IMR-90 (cell line): ENCODE results near the gene MFSD2A. TPM values are rescaled to one million over a fixed set of nuclear protein-coding genes. Genes with fewer than 3 reads are reported as not detected.

Source experiments
- ATAC-seq: fragments of 200-7000 bp; cut with Tn5 transposase; 2 replicates; pipeline ENCODE4 v1.9.1; 2020; ENCODE audit warnings: low read depth, mild to moderate bottlenecking, moderate library complexity
- BruUV-seq: library from RNA; stranded (reverse); fragments of 400-500 nt; replicated peaks from 2 replicates; lab custom pipeline; 2021; lab: Mats Ljungman, UMichigan
- CTCF ChIA-PET: fragments of 300-600 bp; formaldehyde crosslinking; extraction: SDS; loops from one replicate; lab custom pipeline; 2021; ENCODE audit warnings: antibody characterized with exemption; lab: Yijun Ruan, JAX
- POLR2A ChIA-PET: fragments of 300-600 bp; sonication (Branson Sonifier 250); formaldehyde crosslinking; loops from one replicate; lab custom pipeline; 2022; ENCODE audit warnings: antibody characterized with exemption; ENCODE audit not compliant: unreplicated experiment; lab: Charles Lee
- DNase-seq: peaks from one replicate; pipeline ENCODE4 v3.0.0; 2013
- H2AFZ ChIP-seq: replicated peaks from 2 replicates; pipeline ENCODE3; 2013; ENCODE audit warnings: low read length, mild to moderate bottlenecking; ENCODE audit not compliant: poor library complexity
- H2AK5ac ChIP-seq: 2 replicates; pipeline ENCODE4 v1.6.1; 2013; ENCODE audit warnings: low read depth, low read length, inconsistent platforms
- H2AK9ac ChIP-seq: replicated peaks from 2 replicates; pipeline ENCODE3; 2013; ENCODE audit warnings: mild to moderate bottlenecking, low read depth, low read length, moderate library complexity; ENCODE audit not compliant: poor library complexity
- H2BK120ac ChIP-seq: 2 replicates; pipeline ENCODE4 v1.6.1; 2013; ENCODE audit warnings: low read depth, low read length, inconsistent platforms
- H2BK15ac ChIP-seq: 3 replicates; pipeline ENCODE4 v1.6.1; 2013; ENCODE audit warnings: low read depth, low read length, inconsistent platforms
- H2BK20ac ChIP-seq: 2 replicates; pipeline ENCODE4 v1.6.1; 2013; ENCODE audit warnings: low read depth, mild to moderate bottlenecking, inconsistent platforms, low read length, moderate library complexity
- H2BK5ac ChIP-seq: 2 replicates; pipeline ENCODE4 v1.6.1; 2013; ENCODE audit warnings: mild to moderate bottlenecking, low read depth, low read length, inconsistent platforms; ENCODE audit not compliant: poor library complexity, severe bottlenecking
- H3K14ac ChIP-seq: replicated peaks from 2 replicates; pipeline ENCODE4 v1.6.1; 2013; ENCODE audit warnings: low read depth, low read length, inconsistent platforms
- H3K18ac ChIP-seq: 2 replicates; pipeline ENCODE4 v1.6.1; 2013; ENCODE audit warnings: low read depth, low read length, control low read depth
- H3K23ac ChIP-seq: 2 replicates; pipeline ENCODE4 v1.6.1; 2013; ENCODE audit warnings: low read depth, low read length, inconsistent platforms
- H3K27ac ChIP-seq: 2 replicates; pipeline ENCODE4 v1.5.1; 2013; ENCODE audit warnings: mild to moderate bottlenecking, control low read depth, low read length; ENCODE audit not compliant: insufficient read depth
- H3K27me3 ChIP-seq: 2 replicates; pipeline ENCODE4 v1.6.1; 2013; ENCODE audit warnings: low read length; ENCODE audit not compliant: control insufficient read depth, insufficient read depth
- H3K36me3 ChIP-seq: 2 replicates; pipeline ENCODE4 v1.6.1; 2013; ENCODE audit warnings: low read length, mixed read lengths; ENCODE audit not compliant: control insufficient read depth, insufficient read depth
- H3K4ac ChIP-seq: 2 replicates; pipeline ENCODE4 v1.6.1; 2013; ENCODE audit warnings: low read depth, low read length, inconsistent platforms
- H3K4me1 ChIP-seq: 2 replicates; pipeline ENCODE4 v1.6.1; 2013; ENCODE audit warnings: low read length, mixed read lengths; ENCODE audit not compliant: control insufficient read depth, insufficient read depth
- H3K4me2 ChIP-seq: 2 replicates; pipeline ENCODE4 v1.6.1; 2013; ENCODE audit warnings: low read depth, mild to moderate bottlenecking, control low read depth, low read length, moderate library complexity
- H3K4me3 ChIP-seq: 2 replicates; pipeline ENCODE4 v1.5.1; 2013; ENCODE audit warnings: low read depth, mild to moderate bottlenecking, control low read depth, low read length, moderate library complexity; ENCODE audit not compliant: insufficient read depth
- H3K56ac ChIP-seq: 2 replicates; pipeline ENCODE4 v1.6.1; 2013; ENCODE audit warnings: low read length, inconsistent platforms; ENCODE audit not compliant: insufficient read depth; ENCODE audit errors: extremely low read depth
- H3K79me1 ChIP-seq, 2 experiments: 2 replicates each; pipeline ENCODE4 v1.6.1; 2013; ENCODE audit warnings: low read length in 2 of 2, inconsistent platforms in 1 of 2, low read depth in 1 of 2
- H3K9ac ChIP-seq: 2 replicates; pipeline ENCODE4 v1.6.1; 2013; ENCODE audit warnings: low read depth, low read length, control low read depth
- H3K9me1 ChIP-seq: 2 replicates; pipeline ENCODE4 v1.6.1; 2013; ENCODE audit warnings: low read length, inconsistent platforms; ENCODE audit not compliant: insufficient read depth
- H3K9me3 ChIP-seq: 2 replicates; pipeline ENCODE4 v1.6.1; 2013; ENCODE audit warnings: low read length; ENCODE audit not compliant: control insufficient read depth, insufficient read depth
- H4K20me1 ChIP-seq: 2 replicates; pipeline ENCODE4 v1.6.1; 2013; ENCODE audit warnings: low read length, inconsistent platforms; ENCODE audit not compliant: insufficient read depth
- H4K5ac ChIP-seq: 2 replicates; pipeline ENCODE4 v1.6.1; 2013; ENCODE audit warnings: mild to moderate bottlenecking, low read depth, low read length, control low read depth
- H4K8ac ChIP-seq, 2 experiments: 2 replicates each; pipeline ENCODE4 v1.6.1; 2013; ENCODE audit warnings: low read depth in 2 of 2, low read length in 2 of 2, control low read depth in 1 of 2, inconsistent platforms in 1 of 2
- H4K91ac ChIP-seq: 2 replicates; pipeline ENCODE4 v1.6.1; 2013; ENCODE audit warnings: low read depth, low read length, inconsistent platforms; ENCODE audit not compliant: insufficient read depth
- CEBPB ChIP-seq: IDR thresholded peaks from 2 replicates; pipeline ENCODE4 v1.6.1; 2012; ENCODE audit warnings: low read depth, low read length, improper control_type of control experiment
- CHD1 ChIP-seq: IDR thresholded peaks from 2 replicates; pipeline ENCODE4 v1.6.1; 2012; ENCODE audit warnings: low read depth, low read length, improper control_type of control experiment
- ELK1 ChIP-seq: fragments of 150-350 bp; IDR thresholded peaks from 2 replicates; pipeline ENCODE4 v1.6.1; 2016; ENCODE audit warnings: low read depth, mild to moderate bottlenecking, low read length, moderate library complexity, borderline replicate concordance
- FOS ChIP-seq: fragments of 150-350 bp; IDR thresholded peaks from 2 replicates; pipeline ENCODE4 v1.6.1; 2016; ENCODE audit warnings: low read depth, low read length
- MAFK ChIP-seq: IDR thresholded peaks from 2 replicates; pipeline ENCODE4 v1.6.1; 2012; ENCODE audit warnings: low read depth, low read length, improper control_type of control experiment
- MAZ ChIP-seq: IDR thresholded peaks from 2 replicates; pipeline ENCODE4 v1.6.1; 2012; ENCODE audit warnings: low read depth, mild to moderate bottlenecking, low read length, improper control_type of control experiment, moderate library complexity, borderline replicate concordance
- MXI1 ChIP-seq: IDR thresholded peaks from 2 replicates; pipeline ENCODE4 v1.6.1; 2012; ENCODE audit warnings: low read depth, mild to moderate bottlenecking, low read length, moderate library complexity, borderline replicate concordance
- NFE2L2 ChIP-seq: fragments of 150-350 bp; IDR thresholded peaks from 2 replicates; pipeline ENCODE4 v1.6.1; 2016; ENCODE audit warnings: low read depth, mild to moderate bottlenecking, low read length
- POLR2A ChIP-seq: IDR thresholded peaks from 2 replicates; pipeline ENCODE4 v1.6.1; 2012; ENCODE audit warnings: mild to moderate bottlenecking, low read depth, low read length
- RAD21 ChIP-seq: IDR thresholded peaks from 2 replicates; pipeline ENCODE4 v1.6.1; 2012; ENCODE audit warnings: low read length, improper control_type of control experiment
- RCOR1 ChIP-seq: IDR thresholded peaks from 2 replicates; pipeline ENCODE4 v1.6.1; 2012; ENCODE audit warnings: mild to moderate bottlenecking, low read length, improper control_type of control experiment; ENCODE audit not compliant: insufficient replicate concordance
- RFX5 ChIP-seq: IDR thresholded peaks from 2 replicates; pipeline ENCODE4 v1.8.0; 2012; ENCODE audit warnings: low read depth, mild to moderate bottlenecking, low read length, moderate library complexity
- SMC3 ChIP-seq: fragments of 150-350 bp; IDR thresholded peaks from 2 replicates; pipeline ENCODE4 v1.6.1; 2016; ENCODE audit warnings: low read depth, mild to moderate bottlenecking, antibody characterized with exemption, low read length, moderate library complexity
- USF2 ChIP-seq: fragments of 150-350 bp; IDR thresholded peaks from 2 replicates; pipeline ENCODE4 v1.6.1; 2017; ENCODE audit warnings: mild to moderate bottlenecking, antibody characterized with exemption, low read length, low read depth
- WGBS, 2 experiments: methylation state at CpG; one replicate each; pipeline versions ENCODE4 v1.1.5 to v1.1.7; 2013; ENCODE audit warnings: missing lambda C conversion rate in 2 of 2; ENCODE audit not compliant: insufficient read length in 1 of 2; ENCODE audit errors: extremely low coverage in 2 of 2; 5-methylcytosine and 5-hydroxymethylcytosine counted together
- dilution Hi-C: fragments of 300-500 bp; cut with HindIII; formaldehyde crosslinking; loops from one replicate; pipeline ENCODE4 v1.14.3; 2018; ENCODE audit warnings: low sequenced_read_pairs; ENCODE audit not compliant: unreplicated experiment
- in situ Hi-C: fragments of 300-500 bp; cut with MboI; formaldehyde crosslinking; loops from 3 replicates; pipeline ENCODE4 v1.14.3; 2019; ENCODE audit warnings: low sequenced_read_pairs, inconsistent platforms, mixed read lengths
- intact Hi-C: fragments of 100-400 bp; cut with micrococcal nuclease; formaldehyde crosslinking; loops from 2 replicates; pipeline ENCODE4 v1.10.0; 2022
- polyA plus RNA-seq, 3 experiments: library from polyadenylated mRNA; depleted of rRNA; stranded (reverse); fragments of >200 nt; gene quantifications; 2 replicates each; pipeline ENCODE4 v1.2.3, GENCODE V29; 2012; ENCODE audit warnings: low replicate concordance in 1 of 3
- total RNA-seq: library from RNA; depleted of rRNA; stranded (reverse); fragments of >200 nt; gene quantifications from 2 replicates; pipeline ENCODE4 v1.2.3, GENCODE V29; 2012

Gene MFSD2A
- total and polyA plus RNA-seq, 2 of the 4 experiments (the other 2 are of a cell fraction) = 5.7 to 7.3 TPM

GRCh38 chr1:39907528-39908453 lies 47.2 kb upstream of the MFSD2A start:
- H3K9ac ChIP-seq = no peak overlapping the region
- H3K9me1 ChIP-seq = no peaks in the 10 kb centered on the region
- no peaks in the 10 kb centered on the region for H3K79me1 ChIP-seq
- no CpG with 5 or more reads among the region's 3 CpGs for WGBS, 2 experiments
- DNase-seq (no peak), ATAC-seq (no peak)
- no peak overlapping the region for H3K4me3 ChIP-seq
- TF ChIP-seq POLR2A = no peak
- TF ChIP-seq SMC3 = no peak
- no peak for TF ChIP-seq MAFK
- TF ChIP-seq CEBPB = no peak
- TF ChIP-seq RAD21 = no peak
- TF ChIP-seq FOS = no peak
- TF ChIP-seq MXI1 = no peak
- TF ChIP-seq RCOR1 = no peak
- no peak for TF ChIP-seq RFX5
- TF ChIP-seq ELK1 = no peak
- no peak for TF ChIP-seq MAZ
- TF ChIP-seq NFE2L2 = no peak
- no peak for TF ChIP-seq CHD1
- TF ChIP-seq USF2 = no peak
- peaks cover 19% of the 10 kb centered on the region for H3K27me3 ChIP-seq
- peaks cover 6% of the 10 kb centered on the region for H3K9me3 ChIP-seq
- no peak overlapping the region for H4K8ac ChIP-seq
- no peak overlapping the region for H2AK5ac ChIP-seq
- H2BK15ac ChIP-seq = no peak overlapping the region
- H3K4me2 ChIP-seq = no peak overlapping the region
- dilution Hi-C loops (no loop called here), intact Hi-C loops (no loop called here), in situ Hi-C loops (no loop called here)
- no TSS peak for BruUV-seq
- H2AFZ ChIP-seq = no peak overlapping the region
- ChIA-PET POLR2A (no interaction called here), CTCF (interaction anchor here (0.6 to 1.5 kb wide), 3 partner anchors 10 to 124 kb away, joined by 3 to 6 read pairs (median 5); no protein-coding TSS in a partner anchor)
- H3K36me3 ChIP-seq = no peaks in the 10 kb centered on the region
- no peak overlapping the region for H4K91ac ChIP-seq
- H3K27ac ChIP-seq = no peak overlapping the region
- no peak overlapping the region for H3K18ac ChIP-seq
- H3K4me1 ChIP-seq = no peaks in the 10 kb centered on the region
- no peak overlapping the region for H2BK120ac ChIP-seq
- H2BK5ac ChIP-seq = no peak overlapping the region
- no peak overlapping the region for H4K5ac ChIP-seq
- no peak overlapping the region for H3K23ac ChIP-seq
- no peaks in the 10 kb centered on the region for H4K20me1 ChIP-seq
- no peak overlapping the region for H2BK20ac ChIP-seq
- H3K14ac ChIP-seq = no peak overlapping the region
- no peak overlapping the region for H3K4ac ChIP-seq
- no peak overlapping the region for H2AK9ac ChIP-seq
- H3K56ac ChIP-seq = no peak overlapping the region
